RWPE1 (cell line): ENCODE results near the gene HES7.

Experiments used
- CTCF ChIA-PET: fragments of 350-600 bp; sonication (Branson Sonifier 250); formaldehyde crosslinking; extraction: SDS; loops from one replicate; lab custom pipeline; 2021; lab: Yijun Ruan, JAX
- POLR2A ChIA-PET: fragments of 400-600 bp; formaldehyde crosslinking; extraction: SDS; loops from one replicate; lab custom pipeline; 2020; ENCODE audit warnings: antibody characterized with exemption; ENCODE audit not compliant: low non-redundant PET; lab: Yijun Ruan, JAX
- DNase-seq: peaks from one replicate; pipeline ENCODE4 v3.0.0; 2012; ENCODE audit warnings: low spot score
- H3K27ac ChIP-seq: fragments of 450-650 bp; 2 replicates; pipeline ENCODE4 v1.5.1; 2017
- TF ChIP-seq, protein P1 (sequence below): fragments of 450-650 bp; conservative IDR thresholded peaks from 2 replicates; pipeline ENCODE4 v1.5.1; 2017; ENCODE audit warnings: low read depth, mild to moderate bottlenecking

The HES7 gene

DNA sequence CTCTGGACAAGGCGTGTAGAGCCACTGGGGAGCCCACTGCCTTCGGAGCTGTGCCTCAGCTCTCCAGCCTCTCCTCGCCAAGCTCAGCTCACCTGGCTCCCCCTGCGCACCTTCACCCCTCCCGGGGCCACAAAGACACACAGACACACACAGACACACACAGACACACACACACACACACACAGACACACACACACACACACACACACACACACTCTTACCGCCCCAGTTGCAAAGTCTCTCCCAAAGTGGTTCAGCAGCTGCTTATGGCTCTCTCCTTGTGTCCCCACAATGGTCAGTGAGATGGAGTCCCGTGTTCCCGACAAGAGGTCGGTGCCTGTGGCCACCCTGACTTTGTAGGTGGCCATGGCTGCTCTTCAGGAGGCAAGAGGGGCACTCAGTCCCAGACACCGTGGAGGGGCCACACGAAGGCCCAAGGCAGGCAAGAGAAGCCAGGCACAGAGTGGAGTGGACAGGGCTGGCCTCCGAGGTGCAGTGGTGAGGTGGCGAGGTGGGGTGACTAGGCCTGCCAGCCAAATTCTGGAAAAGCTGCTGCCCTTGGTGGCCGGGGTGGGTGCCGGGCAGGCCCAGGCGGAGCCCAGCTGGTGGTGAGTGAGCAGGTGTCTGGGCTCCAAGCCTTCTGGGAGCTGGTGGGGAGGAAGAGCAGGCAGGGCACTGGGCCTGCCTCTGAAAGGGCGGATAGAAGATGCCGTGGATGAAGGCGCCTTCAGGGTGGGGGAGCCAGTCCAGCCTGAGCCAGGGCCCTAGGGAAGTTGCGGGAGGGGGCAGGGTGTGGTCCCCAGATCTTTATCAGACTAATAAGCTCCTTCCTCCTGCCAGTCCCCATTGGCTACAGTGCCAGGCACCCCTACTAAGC is 36.6 kb downstream of the HES7 start, which contains the start of gene ALOX12B:
ALOX12B (minus strand) TSS at position 642 of the 877 bp plus-strand sequence; CDS start at position 368, 274 bp downstream.
- TF ChIP-seq, protein P1, sequence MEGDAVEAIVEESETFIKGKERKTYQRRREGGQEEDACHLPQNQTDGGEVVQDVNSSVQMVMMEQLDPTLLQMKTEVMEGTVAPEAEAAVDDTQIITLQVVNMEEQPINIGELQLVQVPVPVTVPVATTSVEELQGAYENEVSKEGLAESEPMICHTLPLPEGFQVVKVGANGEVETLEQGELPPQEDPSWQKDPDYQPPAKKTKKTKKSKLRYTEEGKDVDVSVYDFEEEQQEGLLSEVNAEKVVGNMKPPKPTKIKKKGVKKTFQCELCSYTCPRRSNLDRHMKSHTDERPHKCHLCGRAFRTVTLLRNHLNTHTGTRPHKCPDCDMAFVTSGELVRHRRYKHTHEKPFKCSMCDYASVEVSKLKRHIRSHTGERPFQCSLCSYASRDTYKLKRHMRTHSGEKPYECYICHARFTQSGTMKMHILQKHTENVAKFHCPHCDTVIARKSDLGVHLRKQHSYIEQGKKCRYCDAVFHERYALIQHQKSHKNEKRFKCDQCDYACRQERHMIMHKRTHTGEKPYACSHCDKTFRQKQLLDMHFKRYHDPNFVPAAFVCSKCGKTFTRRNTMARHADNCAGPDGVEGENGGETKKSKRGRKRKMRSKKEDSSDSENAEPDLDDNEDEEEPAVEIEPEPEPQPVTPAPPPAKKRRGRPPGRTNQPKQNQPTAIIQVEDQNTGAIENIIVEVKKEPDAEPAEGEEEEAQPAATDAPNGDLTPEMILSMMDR: no peak
- POLR2A ChIA-PET: no interaction called here

DNA sequence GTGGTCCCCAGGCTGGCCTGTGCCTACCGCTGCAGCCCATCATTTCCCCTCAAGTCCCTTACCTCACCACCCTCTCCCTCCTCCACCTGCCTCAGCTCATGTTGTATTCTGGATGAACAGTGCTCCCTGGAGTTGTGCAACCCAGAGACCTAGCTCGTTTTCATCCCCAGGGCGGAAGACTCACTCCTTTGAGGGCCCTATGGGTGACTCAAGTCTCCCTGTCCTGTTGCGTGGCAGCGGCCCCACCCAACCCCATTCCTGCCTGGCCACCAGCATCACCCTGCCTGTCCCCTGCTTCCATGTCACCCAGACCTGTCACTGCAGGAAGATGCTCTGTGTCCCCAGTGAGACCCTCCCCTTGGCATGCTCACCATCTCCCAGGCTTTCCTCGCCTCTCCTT is 39.7 kb downstream of the HES7 start:
- no peak overlapping the region for H3K27ac ChIP-seq
- TF ChIP-seq, protein P1: no peak
- DNase-seq: no peak
- ChIA-PET POLR2A (no interaction called here), CTCF (interaction anchor here (1.5 to 2.2 kb wide), 2 partner anchors 27 to 35 kb away, joined by 3 to 12 read pairs; partner anchors contain the start of gene ALOXE3)

More for the DNA sequence above, 36.6 kb downstream of the HES7 start, which contains the start of gene ALOX12B:
- no peak for DNase-seq
- H3K27ac ChIP-seq: peak within 1 kb of the TSS; percentile 62
- CTCF ChIA-PET: interaction anchor here (0.6 to 2.2 kb wide), 6 partner anchors 13 to 243 kb away, joined by 3 to 11 read pairs (median 4); no protein-coding TSS in a partner anchor

DNA sequence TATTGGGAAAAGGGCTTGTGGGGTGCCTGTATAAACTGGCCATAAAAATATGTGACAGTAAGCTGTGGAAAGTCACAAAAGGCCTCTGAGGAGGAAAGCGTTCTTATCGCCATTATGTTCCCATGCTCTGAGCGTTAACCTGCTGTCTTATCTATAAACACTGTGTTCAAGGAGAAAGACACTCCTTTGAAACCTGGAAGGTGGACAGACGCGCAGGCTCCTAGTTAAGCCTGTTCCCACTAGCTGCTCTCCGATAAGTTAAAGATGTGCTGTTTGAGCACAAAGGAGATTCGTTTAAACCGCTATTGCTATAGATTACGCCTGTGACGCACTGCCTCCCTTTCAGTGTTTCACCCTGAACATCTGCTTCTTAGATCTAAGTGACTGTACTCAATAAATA is 41.6 kb downstream of the HES7 start:
- ChIA-PET CTCF (interaction anchor here (0.5 to 0.9 kb wide), 2 partner anchors 8 to 114 kb away, joined by 4 to 5 read pairs; no protein-coding TSS in a partner anchor), POLR2A (no interaction called here)
- no peak overlapping the region for H3K27ac ChIP-seq
- TF ChIP-seq, protein P1: no peak
- DNase-seq: no peak

DNA sequence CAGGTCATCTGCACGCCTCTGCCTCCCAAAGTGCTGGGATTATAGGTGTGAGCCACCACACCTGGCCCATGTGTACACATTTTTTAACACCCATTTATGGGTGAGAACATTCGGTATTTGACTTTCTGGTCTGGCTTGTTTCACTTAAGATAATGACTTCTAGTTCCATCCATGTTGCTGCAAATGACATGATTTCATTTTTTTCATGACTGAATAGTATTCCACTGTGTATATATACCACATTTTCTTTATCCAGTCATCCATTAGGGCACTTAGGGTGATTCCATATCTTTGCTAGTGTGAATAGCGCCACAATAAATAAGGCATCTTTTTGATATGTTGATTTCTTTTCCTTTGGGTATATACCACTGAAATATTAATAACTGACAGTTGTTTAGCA is 42.0 kb downstream of the HES7 start:
- ChIA-PET CTCF (interaction anchor here (1.9 kb wide), 1 partner anchor 28 kb away, joined by 6 read pairs; no protein-coding TSS in a partner anchor), POLR2A (no interaction called here)
- H3K27ac ChIP-seq: no peak overlapping the region
- no peak for DNase-seq
- TF ChIP-seq, protein P1: no peak

DNA sequence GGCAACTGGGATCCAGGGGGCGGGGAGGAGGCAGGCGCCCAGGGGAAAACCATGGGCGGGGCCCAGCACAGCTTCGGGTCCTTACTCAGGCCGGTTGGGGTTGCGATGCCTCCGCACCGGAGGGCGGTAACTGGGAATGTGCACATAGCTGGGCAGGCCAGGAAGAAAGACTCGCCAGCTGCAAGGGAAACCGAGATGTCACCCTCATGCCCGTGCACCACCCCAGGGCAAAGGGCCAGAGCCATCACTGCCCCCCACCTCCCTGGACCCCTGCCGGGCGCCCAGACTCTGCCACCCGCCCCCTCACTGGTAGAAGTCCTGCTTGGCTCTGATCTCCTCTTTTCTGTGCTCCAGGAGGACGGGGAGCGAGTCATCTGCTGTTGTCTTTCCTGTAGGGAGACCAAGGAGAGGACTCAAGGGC is 43.1 kb downstream of the HES7 start:
- ChIA-PET POLR2A (no interaction called here), CTCF (interaction anchor here (0.6 to 1.9 kb wide), 9 partner anchors 10 to 264 kb away, joined by 3 to 6 read pairs (median 3); no protein-coding TSS in a partner anchor)
- H3K27ac ChIP-seq: no peak overlapping the region
- DNase-seq: no peak
- TF ChIP-seq, protein P1: no peak

DNA sequence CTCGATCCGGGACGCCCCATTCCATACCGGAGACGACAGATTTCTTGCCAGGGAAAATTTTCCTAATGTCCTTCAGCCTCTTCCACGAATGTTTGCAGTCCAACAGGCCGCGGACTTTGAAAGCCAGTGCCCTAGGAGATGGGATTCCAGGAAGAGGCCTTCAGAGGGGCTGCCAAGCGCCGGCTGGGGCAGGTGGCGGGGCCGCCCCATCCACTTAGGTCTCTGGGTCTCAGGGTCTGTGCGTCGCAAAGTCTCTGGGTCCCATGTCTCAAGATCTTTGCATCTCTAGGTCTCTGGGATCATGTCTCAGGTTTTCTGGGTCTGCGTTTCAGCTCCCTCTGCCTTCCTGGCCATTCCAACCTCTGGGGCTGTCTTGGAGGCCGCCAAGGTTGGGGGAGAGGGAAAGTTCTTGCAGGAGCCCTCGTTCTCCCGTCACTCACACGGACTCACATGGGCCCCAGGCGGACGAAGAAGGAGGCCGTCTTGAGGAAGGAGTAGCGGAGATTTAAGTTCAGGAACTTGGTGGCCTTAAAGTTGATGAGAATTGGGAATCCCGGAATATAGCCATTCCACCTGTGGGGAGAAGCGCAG is 43.6 kb downstream of the HES7 start:
- ChIA-PET CTCF (interaction anchor here (0.6 to 1.9 kb wide), 10 partner anchors 11 to 264 kb away, joined by 3 to 6 read pairs (median 3); no protein-coding TSS in a partner anchor), POLR2A (no interaction called here)
- DNase-seq: no peak
- H3K27ac ChIP-seq: no peak overlapping the region
- TF ChIP-seq, protein P1: peak; percentile 37; the same call in 1 of the 2 replicates
